Measurements from ENCODE around the gene GRK5. TPM values are rescaled to one million over a fixed set of nuclear protein-coding genes. Genes with fewer than 3 reads are reported as not detected.
A peak's percentile ranks its signal among the peaks of the same experiment; 100 is the strongest.

The GRK5 gene
- total RNA-seq, 2 donors from 2014 or later, result 13.9 to 28.5 TPM

DNA sequence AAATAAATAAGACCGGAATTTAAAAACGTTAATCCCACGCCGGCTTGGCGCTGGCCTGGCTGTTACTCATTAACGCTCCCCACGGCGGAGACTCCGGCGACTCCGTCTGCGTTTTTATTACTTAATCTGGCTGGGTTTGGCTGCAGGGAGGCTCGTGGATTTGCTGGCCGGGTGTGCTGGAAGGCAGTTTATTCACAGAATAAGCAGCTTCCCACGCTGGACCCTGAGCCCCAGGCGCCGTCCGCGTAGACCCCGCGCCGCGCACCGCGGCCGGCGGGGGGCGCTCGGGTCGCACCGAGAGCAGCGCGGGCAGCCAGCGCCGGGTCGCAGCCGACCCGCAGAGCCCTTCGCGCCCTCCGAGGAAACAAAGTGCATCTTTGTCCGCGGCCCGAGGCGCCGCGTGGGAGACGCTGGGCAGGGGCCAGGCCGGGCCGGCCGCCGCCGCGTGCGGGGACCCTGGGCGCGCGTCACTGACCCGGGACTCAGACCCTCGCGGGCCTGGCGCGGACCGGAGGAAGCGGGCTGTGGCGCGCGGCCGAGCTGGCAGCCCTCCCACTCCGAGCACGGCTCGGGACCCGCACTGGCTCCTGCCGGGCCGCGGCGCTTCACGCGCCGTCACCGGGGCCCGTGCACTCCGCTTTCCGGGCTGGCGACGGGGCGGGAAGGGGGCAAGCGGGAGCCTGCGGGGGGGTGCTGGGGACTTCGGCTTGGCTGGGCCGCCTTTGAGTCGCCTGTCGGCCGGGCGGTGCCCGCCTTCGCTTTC lies 587 bp upstream of the GRK5 start:
- peak overlapping the region; percentile 96 for H3K27ac Mint-ChIP-seq
- no peaks in the 10 kb centered on the region for H3K9me3 ChIP-seq (ENCODE audit: control insufficient read depth, low read length, poor library complexity, severe bottlenecking)
- no peaks in the 10 kb centered on the region for H3K36me3 Mint-ChIP-seq (ENCODE audit: low read depth)
- ATAC-seq (peak; percentile 58), DNase-seq (peak; percentile 62 to 74 (median 67))
- H3K4me1 Mint-ChIP-seq, result peaks cover 31% of the 10 kb centered on the region
- no peaks in the 10 kb centered on the region for H3K27me3 Mint-ChIP-seq
- peak overlapping the region; percentile 95 for H3K4me3 Mint-ChIP-seq

DNA sequence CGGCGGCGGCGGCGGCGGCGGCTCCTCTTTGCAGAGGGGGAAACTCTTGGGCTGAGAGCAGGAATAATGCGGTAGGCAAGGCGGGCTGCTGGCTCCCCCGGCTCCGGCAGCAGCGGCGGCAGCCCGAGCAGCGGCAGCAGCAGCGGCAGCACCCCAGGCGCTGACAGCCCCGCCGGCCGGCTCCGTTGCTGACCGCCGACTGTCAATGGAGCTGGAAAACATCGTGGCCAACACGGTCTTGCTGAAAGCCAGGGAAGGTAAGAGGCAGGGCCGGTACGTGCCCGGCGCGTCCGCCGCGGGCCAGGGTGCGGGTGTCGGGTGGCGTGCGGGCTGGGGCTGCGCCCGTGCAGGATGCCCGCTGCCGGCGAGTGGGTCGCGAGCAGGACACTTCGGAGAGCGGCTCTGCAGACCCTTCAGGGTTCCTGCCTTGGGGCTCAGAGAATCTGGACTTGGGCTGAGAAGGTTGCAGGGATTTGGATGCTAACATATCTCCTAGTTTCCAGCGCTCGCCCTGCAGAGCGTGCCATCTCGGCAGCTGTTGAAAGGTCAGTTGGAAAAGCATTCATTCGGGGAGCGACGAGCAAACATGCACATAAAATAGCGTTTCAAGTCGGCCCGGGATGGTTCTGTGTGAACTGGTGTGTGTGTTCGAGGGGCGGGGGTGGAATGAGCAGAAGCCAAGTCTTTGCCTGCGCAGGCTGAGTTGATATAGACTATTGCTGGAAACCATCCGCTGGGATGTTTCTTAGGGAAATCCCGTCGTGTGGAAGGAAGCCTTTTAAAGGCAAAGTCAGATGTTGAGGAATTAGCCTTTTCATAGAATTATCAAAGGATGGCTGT lies 562 bp downstream of the GRK5 start:
- peak overlapping the region; percentile 77 for H3K27ac Mint-ChIP-seq
- no peaks in the 10 kb centered on the region for H3K9me3 ChIP-seq (ENCODE audit: control insufficient read depth, low read length, poor library complexity, severe bottlenecking)
- H3K4me3 Mint-ChIP-seq, result peak overlapping the region; percentile 95
- peaks cover 37% of the 10 kb centered on the region for H3K4me1 Mint-ChIP-seq
- ATAC-seq (no peak), DNase-seq (peak; percentile 9 to 28 (median 15))
- no peaks in the 10 kb centered on the region for H3K36me3 Mint-ChIP-seq (ENCODE audit: low read depth)
- no peaks in the 10 kb centered on the region for H3K27me3 Mint-ChIP-seq

DNA sequence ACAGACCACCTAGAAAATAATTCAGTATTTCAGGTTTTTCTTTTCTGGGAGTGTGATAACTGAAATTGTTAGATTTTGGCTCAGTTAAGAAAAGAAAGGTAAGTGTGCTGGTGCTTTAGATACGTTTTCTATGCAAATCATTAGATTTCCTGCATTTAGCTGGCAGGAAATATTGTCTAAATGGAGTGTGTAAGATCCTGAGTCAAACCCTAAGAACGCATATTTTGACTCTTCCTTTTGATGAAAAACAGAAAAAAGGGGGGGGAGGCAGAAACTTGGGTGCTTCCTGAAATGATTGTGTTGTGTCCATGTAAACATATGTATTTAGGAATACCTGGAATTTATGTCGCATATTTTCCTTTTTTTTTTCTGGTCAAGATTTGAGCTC lies 1.2 kb downstream of the GRK5 start:
- peaks cover 40% of the 10 kb centered on the region for H3K4me1 Mint-ChIP-seq
- H3K36me3 Mint-ChIP-seq (ENCODE audit: low read depth), result no peaks in the 10 kb centered on the region
- H3K9me3 ChIP-seq (ENCODE audit: control insufficient read depth, low read length, poor library complexity, severe bottlenecking), result no peaks in the 10 kb centered on the region
- DNase-seq (no peak), ATAC-seq (no peak)
- peak overlapping the region; percentile 77 for H3K27ac Mint-ChIP-seq
- no peaks in the 10 kb centered on the region for H3K27me3 Mint-ChIP-seq
- peak overlapping the region; percentile 95 for H3K4me3 Mint-ChIP-seq

DNA sequence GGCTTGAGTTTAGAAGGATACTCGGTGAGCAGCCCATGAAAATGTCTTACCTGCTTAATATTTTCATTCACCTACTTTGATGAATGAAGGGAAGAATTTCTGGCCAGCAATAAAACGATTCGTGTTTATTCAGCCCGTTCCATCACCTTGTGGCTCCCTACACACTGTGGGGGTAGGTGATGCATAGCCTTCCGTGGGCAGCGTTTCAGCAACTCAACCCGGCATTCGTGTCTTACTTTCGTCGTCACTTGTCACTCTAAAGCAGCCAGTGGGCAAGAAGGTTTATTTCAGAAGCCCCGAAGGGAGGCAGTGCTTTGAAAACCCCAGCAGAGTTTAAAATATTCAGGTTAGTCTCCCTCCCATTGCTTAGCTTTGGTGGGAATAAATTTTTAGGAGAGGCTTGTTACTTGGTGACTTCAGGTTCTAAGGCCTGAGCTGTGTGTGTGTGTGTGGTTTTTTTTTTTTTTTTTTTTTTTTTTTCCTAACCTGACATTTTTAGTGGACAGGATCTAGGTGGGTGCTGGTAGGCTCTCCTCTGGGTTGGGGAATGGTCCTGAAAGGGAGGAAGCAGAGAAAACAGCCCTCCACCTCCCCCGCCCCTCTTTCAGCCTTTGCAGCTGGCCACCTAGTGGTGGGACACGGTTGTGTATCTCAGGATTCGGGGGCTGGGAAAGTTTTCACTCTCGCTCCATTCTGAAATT lies 1.8 kb downstream of the GRK5 start:
- ATAC-seq, result no peak
- peak; percentile 36 to 43 (median 38) for DNase-seq
- Mint-ChIP-seq H3K36me3 (ENCODE audit: low read depth) (no peaks in the 10 kb centered on the region), H3K27me3 (no peaks in the 10 kb centered on the region), H3K4me3 (peak overlapping the region; percentile 95), H3K4me1 (peaks cover 40% of the 10 kb centered on the region), H3K27ac (peak overlapping the region; percentile 77)
- H3K9me3 ChIP-seq (ENCODE audit: control insufficient read depth, low read length, poor library complexity, severe bottlenecking), result no peaks in the 10 kb centered on the region

DNA sequence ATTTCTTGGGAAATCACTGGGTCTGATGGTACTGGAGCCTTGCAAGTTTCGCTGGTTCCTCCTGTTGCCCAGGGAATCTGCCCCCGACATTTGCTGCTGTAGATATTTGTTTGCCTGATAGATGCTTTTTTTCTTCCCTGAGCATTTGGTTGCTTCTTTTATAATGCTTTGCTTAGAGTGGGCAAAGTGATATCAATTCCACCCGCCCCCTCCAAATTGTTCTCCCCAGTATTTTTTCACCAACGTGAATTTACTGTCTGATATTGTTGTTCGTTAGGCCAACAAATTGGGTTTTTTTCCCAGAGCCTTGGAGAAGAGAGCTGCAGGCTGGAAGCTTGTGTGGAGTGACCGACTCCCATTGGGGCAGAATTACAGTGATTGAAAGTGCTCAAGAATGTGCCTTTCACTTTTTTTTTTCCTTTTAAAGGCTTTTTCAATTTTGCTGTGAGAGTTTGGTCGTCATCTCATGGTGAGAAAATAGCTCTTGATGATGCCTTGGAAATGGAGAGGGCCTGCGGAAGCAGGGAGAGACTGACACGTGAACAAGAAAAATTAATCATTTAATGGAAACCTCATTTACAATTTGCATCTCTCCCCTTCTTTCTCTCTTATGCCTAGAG lies 2.5 kb downstream of the GRK5 start:
- DNase-seq, result no peak
- Mint-ChIP-seq H3K27me3 (no peaks in the 10 kb centered on the region), H3K4me1 (peaks cover 43% of the 10 kb centered on the region), H3K36me3 (ENCODE audit: low read depth) (no peaks in the 10 kb centered on the region), H3K27ac (peak overlapping the region; percentile 77), H3K4me3 (peak overlapping the region; percentile 95)
- H3K9me3 ChIP-seq (ENCODE audit: control insufficient read depth, low read length, poor library complexity, severe bottlenecking), result no peaks in the 10 kb centered on the region
- ATAC-seq, result no peak

DNA sequence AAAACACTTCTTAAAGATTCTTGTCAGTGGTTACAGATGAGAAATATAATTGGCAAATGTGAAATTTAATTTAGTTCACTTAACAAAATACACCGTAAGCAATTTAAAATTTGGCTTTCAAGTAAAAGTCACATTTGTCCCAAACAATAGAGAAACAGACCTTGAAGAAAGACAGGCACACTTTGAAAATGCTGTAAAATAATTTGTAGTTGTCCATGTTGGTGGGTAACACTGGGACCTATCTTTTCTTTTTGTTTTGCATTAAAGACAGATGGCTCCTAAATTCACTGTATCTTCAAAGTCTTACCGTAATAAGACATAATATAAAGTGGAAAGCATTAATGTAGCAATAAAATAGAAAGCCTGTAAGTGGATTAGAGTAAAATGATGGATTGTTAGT lies 3.3 kb downstream of the GRK5 start:
- Mint-ChIP-seq H3K36me3 (ENCODE audit: low read depth) (no peaks in the 10 kb centered on the region), H3K4me1 (peaks cover 43% of the 10 kb centered on the region), H3K27me3 (no peaks in the 10 kb centered on the region), H3K4me3 (no peak overlapping the region), H3K27ac (peak overlapping the region; percentile 94)
- DNase-seq (no peak), ATAC-seq (no peak)
- no peaks in the 10 kb centered on the region for H3K9me3 ChIP-seq (ENCODE audit: control insufficient read depth, low read length, poor library complexity, severe bottlenecking)

DNA sequence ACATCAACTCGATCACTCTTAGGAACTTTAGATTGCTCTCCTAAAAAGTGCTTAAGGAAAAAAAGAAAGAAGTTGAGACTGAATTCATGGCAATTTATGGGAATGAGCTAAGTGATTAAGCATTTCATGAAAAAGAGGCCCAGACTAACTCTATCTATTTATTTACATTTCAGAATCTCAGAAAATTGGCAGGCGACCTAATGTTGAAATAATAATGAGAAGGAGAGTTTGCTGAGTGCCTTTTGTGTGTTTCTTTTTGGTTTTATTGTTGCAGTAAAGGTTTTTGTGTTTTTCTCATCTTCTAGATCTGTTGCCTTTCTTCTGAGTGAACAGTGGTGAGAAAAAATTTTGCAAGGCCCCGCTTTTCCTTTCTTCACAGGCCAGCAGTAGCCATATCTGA lies 3.8 kb downstream of the GRK5 start:
- H3K27ac Mint-ChIP-seq, result peak overlapping the region; percentile 94
- H3K4me1 Mint-ChIP-seq, result peaks cover 41% of the 10 kb centered on the region
- DNase-seq, result no peak
- H3K36me3 Mint-ChIP-seq (ENCODE audit: low read depth), result no peaks in the 10 kb centered on the region
- H3K27me3 Mint-ChIP-seq, result no peaks in the 10 kb centered on the region
- H3K4me3 Mint-ChIP-seq, result no peak overlapping the region
- no peaks in the 10 kb centered on the region for H3K9me3 ChIP-seq (ENCODE audit: control insufficient read depth, low read length, poor library complexity, severe bottlenecking)
- no peak for ATAC-seq

DNA sequence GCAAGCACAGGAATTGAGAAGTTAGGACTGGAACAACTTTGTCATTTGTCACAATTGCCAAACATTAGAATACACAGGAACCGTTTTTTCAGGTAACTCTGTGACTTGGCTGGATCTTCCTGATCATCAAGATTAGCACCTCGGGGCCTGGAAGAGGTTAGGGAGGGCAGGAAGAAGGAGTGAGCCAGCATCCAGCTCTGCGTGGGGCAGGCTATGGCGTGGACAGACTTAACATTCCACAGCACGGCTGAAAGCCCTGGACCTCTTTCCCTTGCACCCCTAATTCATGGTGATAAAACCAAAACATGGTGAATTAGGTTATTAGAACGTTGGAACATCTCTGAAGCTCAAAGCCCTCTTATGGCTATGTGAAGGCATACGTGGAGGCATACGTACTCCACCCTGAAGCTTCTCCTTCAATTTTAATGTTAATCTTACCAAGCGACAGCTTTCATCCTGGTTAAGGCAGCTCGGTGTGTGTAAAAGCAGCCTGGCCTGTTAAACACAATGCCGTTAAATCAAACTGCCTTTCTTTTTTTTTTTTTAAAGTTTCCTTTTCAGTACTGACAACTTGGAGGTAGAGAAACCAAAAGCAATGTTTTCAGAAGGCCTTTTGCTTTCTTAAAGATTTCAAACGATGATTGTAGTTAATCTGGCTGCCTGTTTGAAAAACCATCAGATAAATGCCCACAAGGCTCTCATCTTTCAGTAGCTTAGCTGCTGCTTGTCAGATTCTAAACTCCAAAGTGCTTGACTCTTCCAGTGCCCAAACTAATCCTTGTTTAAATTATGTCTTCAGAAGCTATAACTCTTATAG lies 4.5 kb downstream of the GRK5 start:
- Mint-ChIP-seq H3K4me1 (peaks cover 39% of the 10 kb centered on the region), H3K36me3 (ENCODE audit: low read depth) (no peaks in the 10 kb centered on the region), H3K27me3 (no peaks in the 10 kb centered on the region), H3K4me3 (peak overlapping the region; percentile 47), H3K27ac (peak overlapping the region; percentile 94)
- no peak for ATAC-seq
- DNase-seq, result no peak
- H3K9me3 ChIP-seq (ENCODE audit: control insufficient read depth, low read length, poor library complexity, severe bottlenecking), result no peaks in the 10 kb centered on the region

DNA sequence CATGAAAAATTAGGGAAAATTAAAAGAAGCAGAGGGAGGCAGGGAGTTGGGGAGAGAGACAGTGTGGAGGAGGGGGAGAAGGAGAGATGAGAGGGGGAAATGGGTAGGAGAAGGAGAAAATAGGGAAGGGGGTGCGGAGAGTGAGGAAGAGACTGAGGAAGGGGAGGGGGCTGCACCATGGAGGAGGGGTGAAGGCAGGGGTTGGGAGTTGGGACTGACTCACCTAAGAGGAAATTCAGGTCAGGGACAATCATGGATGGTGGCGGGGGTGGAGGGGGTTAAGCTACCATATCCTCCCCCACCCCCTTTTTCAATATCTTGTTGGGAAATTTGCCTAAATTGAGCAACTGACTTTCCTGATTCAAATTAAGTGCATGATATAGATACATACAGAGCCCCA lies 8.0 kb downstream of the GRK5 start:
- DNase-seq (no peak), ATAC-seq (no peak)
- Mint-ChIP-seq H3K36me3 (ENCODE audit: low read depth) (no peaks in the 10 kb centered on the region), H3K27ac (no peak overlapping the region), H3K4me3 (no peak overlapping the region), H3K27me3 (no peaks in the 10 kb centered on the region), H3K4me1 (peaks cover 17% of the 10 kb centered on the region)
- no peaks in the 10 kb centered on the region for H3K9me3 ChIP-seq (ENCODE audit: control insufficient read depth, low read length, poor library complexity, severe bottlenecking)

DNA sequence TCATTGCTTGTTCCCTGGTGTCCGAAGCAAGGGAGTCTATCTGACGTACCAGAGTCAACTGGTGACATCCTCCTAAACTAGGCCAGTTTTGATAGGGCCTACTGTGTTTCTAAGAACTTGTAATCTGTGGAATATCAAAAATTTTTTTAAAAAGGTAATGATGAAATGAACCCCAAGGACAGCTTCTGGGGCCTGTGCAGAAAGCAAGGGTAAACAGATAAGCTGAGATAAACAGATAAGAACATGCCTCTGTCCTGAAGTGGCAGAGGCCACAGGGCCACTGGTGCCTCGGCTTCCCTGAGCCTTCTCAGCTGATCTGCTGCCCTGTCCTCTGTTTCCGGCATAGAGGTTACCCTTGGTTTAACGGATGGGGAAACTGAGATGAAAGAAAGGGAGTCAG lies 8.8 kb downstream of the GRK5 start:
- no peaks in the 10 kb centered on the region for H3K9me3 ChIP-seq (ENCODE audit: control insufficient read depth, low read length, poor library complexity, severe bottlenecking)
- DNase-seq (no peak), ATAC-seq (no peak)
- no peaks in the 10 kb centered on the region for H3K36me3 Mint-ChIP-seq (ENCODE audit: low read depth)
- no peak overlapping the region for H3K4me3 Mint-ChIP-seq
- H3K27me3 Mint-ChIP-seq, result no peaks in the 10 kb centered on the region
- no peak overlapping the region for H3K27ac Mint-ChIP-seq
- peaks cover 19% of the 10 kb centered on the region for H3K4me1 Mint-ChIP-seq

DNA sequence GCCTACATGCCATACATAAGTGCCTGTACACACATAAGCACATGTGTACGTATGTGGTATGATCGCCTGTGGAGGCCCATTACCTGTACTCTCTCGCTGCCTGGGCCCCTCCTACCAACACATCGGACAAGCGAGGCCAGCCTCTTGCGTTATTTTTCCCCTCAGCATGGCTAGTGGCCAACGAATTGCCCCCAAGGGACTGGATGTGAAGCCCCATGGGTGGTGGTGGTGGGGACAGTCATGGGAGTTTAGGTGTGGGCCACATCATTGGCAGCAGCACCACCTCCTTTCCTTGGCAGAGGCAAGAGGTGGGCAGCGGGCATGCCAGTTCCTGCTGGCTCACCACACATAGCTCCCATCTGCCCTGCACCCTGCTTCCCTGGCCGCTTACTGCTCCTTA lies 10.0 kb downstream of the GRK5 start:
- H3K36me3 Mint-ChIP-seq (ENCODE audit: low read depth), result no peaks in the 10 kb centered on the region
- H3K4me1 Mint-ChIP-seq, result peaks cover 10% of the 10 kb centered on the region
- no peak overlapping the region for H3K27ac Mint-ChIP-seq
- ATAC-seq (peak; percentile 34), DNase-seq (no peak)
- H3K27me3 Mint-ChIP-seq, result no peaks in the 10 kb centered on the region
- no peaks in the 10 kb centered on the region for H3K9me3 ChIP-seq (ENCODE audit: control insufficient read depth, low read length, poor library complexity, severe bottlenecking)
- no peak overlapping the region for H3K4me3 Mint-ChIP-seq

DNA sequence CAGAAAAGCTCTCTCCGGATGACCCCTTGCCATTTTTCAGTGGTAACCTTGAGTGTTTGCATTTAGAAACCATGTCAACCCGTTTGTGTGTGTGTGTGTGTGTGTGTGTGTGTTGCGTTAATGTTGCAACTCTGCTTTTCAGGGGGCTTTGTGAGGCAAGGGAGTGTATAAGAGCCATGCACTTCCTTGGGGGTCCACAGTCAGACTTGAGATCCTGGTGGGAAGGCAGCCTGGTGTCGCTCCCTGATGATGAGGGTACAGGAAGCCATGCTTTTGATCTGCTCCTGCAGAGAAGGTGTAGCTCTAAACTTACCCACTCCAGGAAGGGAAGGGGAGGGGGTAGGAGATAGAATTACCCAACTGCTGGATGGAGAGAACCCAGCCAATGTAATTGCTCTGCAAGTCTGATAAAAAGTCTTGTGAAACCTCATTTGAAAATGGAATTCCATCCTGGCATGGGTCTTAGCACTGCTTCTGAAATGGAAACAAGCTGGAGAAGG lies 10.7 kb downstream of the GRK5 start:
- no peaks in the 10 kb centered on the region for H3K9me3 ChIP-seq (ENCODE audit: control insufficient read depth, low read length, poor library complexity, severe bottlenecking)
- Mint-ChIP-seq H3K36me3 (ENCODE audit: low read depth) (no peaks in the 10 kb centered on the region), H3K4me3 (no peak overlapping the region), H3K27me3 (no peaks in the 10 kb centered on the region), H3K27ac (no peak overlapping the region), H3K4me1 (peaks cover 7% of the 10 kb centered on the region)
- ATAC-seq (no peak), DNase-seq (no peak)

Data from T-helper 17 cell (primary cell).